Endothelial cell of umbilical vein (primary cell): Measurements from ENCODE around the gene TIGD4.

Experiments used
- CTCF ChIP-seq, 2 donors: IDR thresholded peaks; 1 replicate in 1 of 2; 2 replicates in 1 of 2; pipeline ENCODE4 v1.5.1; 2011; ENCODE audit warnings: low read length in 2 of 2, mild to moderate bottlenecking in 2 of 2, moderate library complexity in 2 of 2, control low read depth in 1 of 2, inconsistent platforms in 1 of 2, low read depth in 1 of 2; ENCODE audit not compliant: insufficient read depth in 1 of 2; ENCODE audit errors: extremely low read depth in 1 of 2
- EZH2 ChIP-seq: IDR thresholded peaks from 2 replicates; pipeline ENCODE4 v1.6.1; 2012; ENCODE audit warnings: borderline replicate concordance, low read depth, mild to moderate bottlenecking, moderate library complexity, low read length, inconsistent platforms; ENCODE audit not compliant: severe bottlenecking
- FOS ChIP-seq: IDR thresholded peaks from 2 replicates; pipeline ENCODE4 v1.6.1; 2011; ENCODE audit warnings: mild to moderate bottlenecking, low read length, moderate library complexity, borderline replicate concordance; ENCODE audit not compliant: insufficient read depth
- GATA2 ChIP-seq: IDR thresholded peaks from 2 replicates; pipeline ENCODE4 v1.7.0; 2011; ENCODE audit warnings: low read depth, mild to moderate bottlenecking, moderate library complexity, mixed read lengths, low read length; ENCODE audit not compliant: insufficient read length, insufficient read depth
- JUN ChIP-seq: IDR thresholded peaks from 2 replicates; pipeline ENCODE4 v1.6.1; 2011; ENCODE audit warnings: borderline replicate concordance, low read depth; ENCODE audit not compliant: insufficient read length, insufficient read depth
- MYC ChIP-seq: IDR thresholded peaks from one replicate; pipeline ENCODE4 v1.6.1; 2011; ENCODE audit warnings: mild to moderate bottlenecking, low read depth, low read length
- POLR2A ChIP-seq: IDR thresholded peaks from 2 replicates; pipeline ENCODE4 v1.6.1; 2012; ENCODE audit warnings: low read depth, mild to moderate bottlenecking, control low read depth, low read length
- POLR2AphosphoS5 ChIP-seq: IDR thresholded peaks from 2 replicates; pipeline ENCODE4 v1.6.1; 2012; ENCODE audit warnings: low read depth, mild to moderate bottlenecking, control low read depth, low read length, moderate library complexity; ENCODE audit not compliant: insufficient read depth
- TF ChIP-seq, protein P1 (sequence below): IDR thresholded peaks from 2 replicates; pipeline ENCODE4 v1.6.1; 2011; ENCODE audit not compliant: insufficient read depth, insufficient read length

DNA sequence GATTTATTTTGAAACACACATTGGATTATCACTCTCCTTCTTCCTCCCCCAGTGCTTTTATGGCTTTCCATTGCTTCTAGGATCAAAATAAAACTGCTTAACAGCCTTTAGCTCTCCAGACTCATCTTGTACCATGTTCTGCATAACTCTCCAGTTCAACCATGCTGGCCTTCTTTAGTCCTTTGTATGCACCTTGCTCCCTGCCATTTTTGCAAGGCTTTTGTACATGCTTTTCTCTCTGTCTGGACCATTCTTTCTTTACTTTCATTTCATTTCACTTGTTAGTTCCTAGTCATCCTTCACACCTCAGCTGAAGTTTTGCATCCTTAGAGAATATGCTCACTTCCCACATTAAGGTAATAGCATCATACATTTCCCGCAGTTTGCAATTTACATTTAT is 7.1 kb upstream of the TIGD4 start:
- TF ChIP-seq CTCF (IDR thresholded peaks at IDR 0.05; ENCODE audit: extremely low read depth in 1 of 2, insufficient read depth in 1 of 2, low read depth in 1 of 2, low read length in 2 of 2) (no peak), EZH2 (no peak), POLR2A (no peak), POLR2AphosphoS5 (no peak), MYC (no peak), JUN (no peak), FOS (no peak), GATA2 (no peak)
- TF ChIP-seq, protein P1, sequence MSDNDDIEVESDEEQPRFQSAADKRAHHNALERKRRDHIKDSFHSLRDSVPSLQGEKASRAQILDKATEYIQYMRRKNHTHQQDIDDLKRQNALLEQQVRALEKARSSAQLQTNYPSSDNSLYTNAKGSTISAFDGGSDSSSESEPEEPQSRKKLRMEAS, result no peak
